Fibroblast of peridontal ligament (primary cell): ENCODE data around the gene NINL.
"Not testable (repeated sequence)": the region's sequence is repeated elsewhere in the genome, so short reads cannot be mapped to it uniquely, and the experiment has no call there.

Experiments
- DNase-seq: peaks from one replicate; pipeline ENCODE4 v3.0.0-alpha.2; 2010; ENCODE audit errors: extremely low read depth

The NINL gene

GRCh38 chr20:25484911-25485511, 100.3 kb downstream of the NINL start:
- no peak for DNase-seq

DNA sequence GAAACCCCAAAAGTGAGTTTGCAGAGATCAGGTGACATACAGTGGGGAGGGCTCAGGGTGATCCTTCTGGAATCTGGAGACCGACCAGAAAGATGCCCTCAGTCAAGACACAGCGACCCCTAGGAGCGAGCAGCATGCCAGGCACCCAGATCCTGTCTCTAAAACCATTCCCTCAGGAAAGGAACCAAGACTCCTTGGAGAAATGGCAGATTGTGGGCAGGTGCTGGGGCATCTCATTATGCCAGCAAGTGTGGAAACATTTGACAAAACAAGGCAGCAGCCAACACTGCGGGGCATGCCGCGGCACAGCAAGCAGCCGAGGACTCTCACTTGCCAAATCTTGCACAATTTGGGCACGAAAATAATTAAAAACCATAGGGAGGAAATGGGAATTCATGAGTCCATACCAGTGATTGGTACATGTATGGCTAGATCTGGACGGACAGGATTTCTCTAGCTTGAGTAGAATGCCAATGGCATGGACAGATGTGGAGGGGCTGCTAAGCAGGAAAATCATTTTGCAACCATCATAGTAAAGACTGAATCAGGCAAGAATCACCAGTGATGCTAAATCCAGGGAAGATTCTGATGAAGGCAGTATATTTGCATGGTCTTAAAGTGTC, 101.0 kb downstream of the NINL start:
- DNase-seq = no peak

DNA sequence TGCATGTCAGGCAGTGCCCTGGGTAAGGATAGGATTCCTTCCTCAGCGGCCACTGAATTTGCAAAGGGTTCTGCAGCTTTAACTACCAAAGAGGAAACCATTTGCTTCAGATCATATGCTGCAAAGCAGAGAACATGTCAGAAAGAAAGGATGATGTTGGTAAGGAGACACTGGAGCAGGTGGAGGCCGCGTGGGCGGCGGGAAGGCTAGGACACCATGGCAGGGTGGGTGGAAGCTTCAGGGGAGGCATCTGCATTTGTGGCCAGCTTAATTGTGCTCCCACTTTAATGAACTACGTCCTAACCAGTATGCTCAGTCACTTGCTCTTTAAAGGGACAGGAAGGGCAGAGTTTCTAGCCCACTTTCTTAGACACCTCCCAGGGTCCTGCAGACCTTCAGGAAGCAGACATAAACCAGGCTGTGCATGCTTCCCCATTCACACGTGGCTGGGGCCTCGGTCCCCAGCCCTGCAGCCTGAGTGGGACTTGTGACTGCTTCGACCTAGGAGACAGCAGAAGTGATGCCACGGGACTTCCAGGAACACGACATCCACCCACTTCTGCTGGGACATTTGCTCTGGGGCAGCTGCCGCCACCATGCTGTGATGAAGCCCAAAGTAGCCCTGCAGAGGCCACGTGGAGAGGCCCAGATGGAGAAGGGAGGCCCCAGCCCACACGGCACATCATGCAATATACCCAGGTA, 101.7 kb downstream of the NINL start:
- DNase-seq = no peak

- no peak for DNase-seq
Measured at GRCh38 chr20:25481918-25482253, 103.4 kb downstream of the NINL start.

DNA sequence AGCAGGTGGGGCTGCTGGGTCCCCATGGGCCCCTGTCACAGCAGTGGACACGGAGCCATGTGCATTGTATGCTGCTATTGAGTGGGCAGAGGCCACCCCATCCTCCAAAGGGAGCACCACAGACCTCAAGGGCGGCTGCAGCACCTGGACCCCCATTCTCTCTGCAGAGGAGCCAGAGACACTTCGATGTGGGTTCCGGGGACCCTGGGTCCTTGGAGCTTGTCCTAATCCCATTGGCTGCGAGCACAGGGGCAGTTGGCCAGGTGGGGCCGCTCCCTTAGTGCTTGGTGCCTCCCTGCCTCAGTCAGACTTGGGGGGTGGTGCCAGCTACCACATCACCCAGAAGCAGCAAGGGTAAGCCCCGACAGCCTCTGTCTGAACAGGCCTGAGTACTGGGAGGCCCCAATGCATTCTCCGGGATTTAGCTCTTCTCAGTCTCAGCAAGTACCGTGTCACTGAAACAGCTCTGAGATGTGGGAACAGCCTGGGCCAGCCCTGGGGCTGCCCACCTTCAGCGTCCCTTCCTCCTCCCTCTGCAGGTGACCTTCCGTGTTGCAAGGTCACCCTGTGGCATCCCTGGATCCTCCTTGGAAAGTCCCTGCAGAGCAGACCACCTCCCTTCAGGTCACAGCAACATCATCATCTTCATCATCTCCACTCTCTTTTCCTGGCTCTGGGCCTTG, 104.0 kb downstream of the NINL start:
- no peak for DNase-seq

GRCh38 chr20:25480797-25481196, 104.5 kb downstream of the NINL start:
- no peak for DNase-seq

DNA sequence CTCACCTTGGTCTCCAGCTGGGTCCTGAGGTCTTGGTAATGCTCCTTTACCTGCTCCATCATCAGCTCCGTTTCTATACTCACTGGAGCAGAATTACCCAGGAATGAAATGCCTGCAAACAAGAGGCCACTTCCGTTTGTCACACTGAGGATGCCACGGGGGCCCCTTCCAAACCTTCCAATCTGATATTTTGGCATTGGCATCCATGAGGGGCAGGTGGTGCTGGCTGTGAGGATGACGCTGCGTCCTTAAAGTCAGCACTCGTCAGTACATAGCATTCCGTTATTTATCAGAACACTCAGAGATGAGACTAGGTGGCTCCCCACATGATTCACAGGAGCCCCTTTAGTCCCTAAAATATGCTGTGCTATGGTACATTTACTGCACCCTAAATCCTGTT, 105.2 kb downstream of the NINL start:
- DNase-seq = no peak

GRCh38 chr20:25479638-25480037, 105.7 kb downstream of the NINL start:
- DNase-seq = no peak

DNA sequence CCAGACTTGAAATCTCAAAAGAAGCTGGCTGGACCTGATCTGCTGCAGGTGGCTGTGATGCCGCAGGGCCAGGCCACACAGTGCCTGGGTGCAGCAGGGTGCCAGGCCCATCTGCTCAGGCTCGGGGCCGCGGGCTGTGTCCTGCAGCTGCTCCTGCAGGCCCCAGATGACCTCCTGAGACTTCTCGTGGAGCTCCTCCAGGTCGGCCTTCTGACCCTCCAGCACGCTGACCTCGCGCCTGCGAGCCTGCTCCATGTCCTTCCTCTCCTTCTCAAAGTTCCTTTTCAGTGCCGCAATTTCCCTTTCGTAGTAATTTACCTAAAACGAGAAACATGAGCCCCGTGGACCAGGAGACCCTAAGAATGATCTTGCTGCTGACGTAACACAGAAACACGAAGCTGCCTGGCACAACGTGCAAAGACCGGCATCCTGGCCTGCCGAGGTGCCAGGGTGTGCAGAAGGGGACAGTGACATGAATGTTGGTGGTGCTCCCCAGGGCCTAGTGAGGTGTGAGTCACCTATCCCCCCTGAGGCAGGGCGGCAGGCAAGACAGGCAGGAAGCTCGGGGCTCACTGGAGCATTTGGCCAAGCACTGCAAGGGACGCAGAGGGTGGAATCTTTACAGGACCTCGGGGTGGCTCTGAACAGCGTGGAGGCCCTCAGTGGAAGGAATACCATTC, 106.3 kb downstream of the NINL start:
- DNase-seq = no peak

DNA sequence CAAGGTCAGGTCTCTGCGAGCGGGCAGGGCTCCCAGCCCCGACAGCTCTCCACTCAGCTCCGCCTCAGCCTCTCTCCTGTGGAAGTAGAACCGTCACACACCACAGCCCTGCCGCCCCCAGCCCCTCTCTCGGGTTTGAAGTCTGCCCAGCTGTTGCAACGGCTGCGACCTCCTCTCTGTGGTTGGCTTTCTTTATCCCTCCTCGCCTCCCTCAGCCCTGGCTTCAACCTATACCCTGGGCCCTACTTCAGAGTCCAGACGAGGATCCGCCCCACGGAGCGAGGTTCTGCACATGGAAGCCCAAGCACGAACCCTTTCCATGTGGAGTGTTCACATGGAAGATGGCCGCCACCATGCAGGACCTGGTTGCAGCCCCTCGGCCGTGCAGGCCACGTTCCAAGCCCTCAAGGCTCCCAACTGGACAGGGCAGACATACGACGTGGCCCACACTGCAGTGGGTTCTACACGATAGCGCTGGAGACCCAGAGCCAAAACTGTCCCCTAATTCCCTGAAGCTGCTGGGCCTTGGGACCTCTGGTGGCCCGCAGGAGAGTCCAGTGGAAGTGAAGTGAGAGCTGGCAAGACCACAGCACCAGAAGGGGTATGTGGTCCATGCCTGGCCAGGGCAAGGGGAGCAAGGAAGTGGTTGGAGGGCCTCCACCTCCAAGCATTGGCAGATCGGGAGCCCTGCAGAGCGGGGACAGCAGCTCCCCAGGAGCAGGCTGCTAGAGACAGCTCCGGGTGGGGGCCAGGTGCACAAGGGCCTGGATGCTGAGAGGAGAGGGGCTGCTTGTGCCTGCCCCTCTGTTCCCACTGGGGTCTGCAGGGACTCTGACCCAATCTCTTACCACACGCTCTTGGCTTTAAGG, 108.1 kb downstream of the NINL start:
- DNase-seq = no peak

DNA sequence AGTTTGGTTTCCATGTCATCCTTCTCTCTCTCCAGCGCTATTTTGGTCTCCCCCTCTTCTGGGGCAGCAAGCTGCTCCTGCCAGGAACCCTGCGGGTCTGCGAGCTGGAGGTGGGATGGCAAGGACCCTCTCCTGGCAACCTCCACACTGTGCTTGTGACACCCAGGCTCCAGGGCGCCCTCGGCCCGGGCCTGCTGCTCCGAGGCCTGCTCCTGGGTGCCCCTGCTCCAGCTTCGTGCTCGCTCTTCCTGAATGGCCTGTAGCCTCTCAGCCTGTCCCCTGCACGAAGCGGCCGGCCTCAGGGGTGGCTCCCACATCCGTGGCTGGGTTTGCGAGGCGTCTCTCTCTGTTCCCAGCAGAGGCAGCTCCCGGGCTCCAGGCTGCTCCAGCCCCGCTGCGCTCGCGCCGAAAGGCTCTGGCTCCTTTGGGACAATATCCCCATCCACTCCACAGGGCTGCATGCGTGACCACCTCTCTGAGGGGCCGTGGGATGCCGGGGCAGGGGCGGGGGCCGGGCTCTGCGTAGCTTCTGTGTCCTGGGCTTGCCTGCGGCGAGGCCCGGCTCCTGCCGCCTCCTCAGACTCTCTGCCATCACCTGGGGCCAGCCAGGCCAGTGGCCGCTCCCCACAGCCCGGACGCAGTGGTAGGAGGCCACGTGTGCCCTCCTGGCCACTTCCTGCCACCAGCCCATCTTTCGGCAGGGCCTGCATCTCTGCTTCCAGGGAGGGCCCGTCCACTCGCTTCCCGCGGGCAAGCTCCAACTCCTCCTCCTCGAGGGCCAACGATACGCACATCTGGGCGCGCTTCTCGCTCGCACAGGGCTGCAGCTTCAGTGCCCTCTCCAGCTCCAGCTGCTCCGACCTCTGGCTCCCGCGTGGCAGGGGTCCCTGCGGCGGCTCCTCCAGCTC, 109.0 kb downstream of the NINL start:
- DNase-seq = no peak

DNA sequence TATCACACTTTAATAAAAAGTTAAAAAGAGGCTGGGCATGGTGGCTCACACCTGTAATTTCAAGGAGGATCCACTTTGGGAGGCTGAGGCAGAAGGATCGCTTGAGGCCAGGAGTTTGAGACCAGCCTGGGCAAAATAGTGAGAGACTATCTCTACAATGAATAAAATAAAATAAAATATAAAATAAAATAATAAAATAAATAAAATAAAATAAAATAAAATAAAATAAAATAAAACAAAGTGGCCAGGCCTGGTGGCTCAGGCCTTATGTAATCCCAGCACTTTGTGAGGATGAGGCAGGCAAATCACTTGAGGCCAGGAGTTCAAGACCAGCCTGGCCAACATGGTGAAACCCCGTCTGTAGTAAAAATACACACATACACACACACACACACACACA, 112.0 kb downstream of the NINL start:
- DNase-seq = not testable (repeated sequence)

DNA sequence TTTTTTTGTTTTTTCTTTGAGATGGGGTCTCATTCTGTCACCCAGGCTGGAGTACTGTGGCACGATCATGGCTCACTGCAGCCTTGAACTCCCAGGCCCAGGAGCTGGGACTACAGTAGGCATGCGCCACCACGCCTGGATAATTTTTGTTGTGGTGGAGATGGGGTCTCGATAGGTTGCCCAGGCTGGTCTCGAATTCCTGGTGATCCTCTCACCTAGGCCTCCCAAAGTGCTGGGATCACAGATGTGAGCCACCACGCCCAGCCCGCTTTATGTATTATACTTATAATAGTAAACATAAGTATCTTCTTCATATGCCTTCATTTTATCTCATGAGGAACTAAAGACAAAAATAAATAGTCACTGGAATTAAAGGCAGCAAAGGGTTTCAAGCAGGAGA, 114.3 kb downstream of the NINL start:
- no peak for DNase-seq

GRCh38 chr20:25470045-25470444, 115.3 kb downstream of the NINL start:
- DNase-seq = peak; percentile 25

- DNase-seq = no peak
Measured at GRCh38 chr20:25469558-25469957, 115.8 kb downstream of the NINL start.

- DNase-seq = no peak
Measured at GRCh38 chr20:25468126-25469075, 116.9 kb downstream of the NINL start.

GRCh38 chr20:25467441-25467840, 117.9 kb downstream of the NINL start:
- DNase-seq = no peak

DNA sequence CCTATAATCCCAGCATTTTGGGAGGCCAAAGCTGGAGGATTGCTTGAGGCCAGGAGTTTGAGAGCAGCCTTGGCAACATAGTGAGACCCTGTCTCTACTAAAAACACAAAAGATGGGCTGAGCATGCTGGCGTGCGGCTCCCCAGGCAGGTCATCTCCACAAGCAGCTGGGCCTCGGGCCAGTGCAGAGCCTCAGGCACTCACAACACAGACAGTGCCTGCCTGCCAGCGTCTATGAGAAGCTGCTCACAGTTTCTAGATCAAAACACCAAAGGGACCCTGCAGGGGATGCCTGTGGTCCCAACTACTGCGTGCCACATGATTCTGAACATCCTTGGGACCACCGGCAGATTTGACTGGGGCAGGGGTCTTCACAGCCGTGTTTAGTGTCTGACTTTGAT, 118.5 kb downstream of the NINL start:
- no peak for DNase-seq
